Measurements from ENCODE around the gene MAP1B. TPM values are rescaled to one million over a fixed set of nuclear protein-coding genes. Genes with fewer than 3 reads are reported as not detected.
"Not testable (repeated sequence)": the region's sequence is repeated elsewhere in the genome, so short reads cannot be mapped to it uniquely, and the experiment has no call there.

The MAP1B gene
- total and polyA plus RNA-seq, 12 donors: 13.1 to 154 (median 90.0) TPM

DNA sequence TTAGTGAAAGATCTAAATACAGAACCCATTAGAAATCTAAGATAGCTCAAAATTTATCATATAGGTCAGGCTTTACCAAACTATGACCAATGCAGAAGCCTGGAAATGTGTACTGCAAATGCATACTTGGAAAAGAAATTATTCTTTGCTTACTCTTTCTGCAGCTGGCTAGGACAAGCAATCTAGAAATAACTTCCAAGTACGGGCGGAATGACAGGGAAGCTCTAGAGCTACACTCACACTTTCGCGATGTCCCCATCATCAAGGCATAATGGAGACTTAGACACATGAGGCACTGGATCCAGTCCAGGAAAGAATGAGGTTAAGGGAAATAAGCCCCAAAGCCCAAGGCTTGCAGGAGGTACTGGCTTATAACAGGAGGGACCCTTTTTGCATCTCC, 22.4 kb upstream of the MAP1B start:
- DNase-seq (no peak), ATAC-seq (no peak)
- no peak overlapping the region for H3K27ac ChIP-seq
- TF ChIP-seq, protein P1, sequence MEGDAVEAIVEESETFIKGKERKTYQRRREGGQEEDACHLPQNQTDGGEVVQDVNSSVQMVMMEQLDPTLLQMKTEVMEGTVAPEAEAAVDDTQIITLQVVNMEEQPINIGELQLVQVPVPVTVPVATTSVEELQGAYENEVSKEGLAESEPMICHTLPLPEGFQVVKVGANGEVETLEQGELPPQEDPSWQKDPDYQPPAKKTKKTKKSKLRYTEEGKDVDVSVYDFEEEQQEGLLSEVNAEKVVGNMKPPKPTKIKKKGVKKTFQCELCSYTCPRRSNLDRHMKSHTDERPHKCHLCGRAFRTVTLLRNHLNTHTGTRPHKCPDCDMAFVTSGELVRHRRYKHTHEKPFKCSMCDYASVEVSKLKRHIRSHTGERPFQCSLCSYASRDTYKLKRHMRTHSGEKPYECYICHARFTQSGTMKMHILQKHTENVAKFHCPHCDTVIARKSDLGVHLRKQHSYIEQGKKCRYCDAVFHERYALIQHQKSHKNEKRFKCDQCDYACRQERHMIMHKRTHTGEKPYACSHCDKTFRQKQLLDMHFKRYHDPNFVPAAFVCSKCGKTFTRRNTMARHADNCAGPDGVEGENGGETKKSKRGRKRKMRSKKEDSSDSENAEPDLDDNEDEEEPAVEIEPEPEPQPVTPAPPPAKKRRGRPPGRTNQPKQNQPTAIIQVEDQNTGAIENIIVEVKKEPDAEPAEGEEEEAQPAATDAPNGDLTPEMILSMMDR (IDR thresholded peaks at IDR 0.05): no peak
- H3K4me3 ChIP-seq: no peak overlapping the region
- H3K36me3 ChIP-seq: no peaks in the 10 kb centered on the region
- 58 to 89% methylated on average over 4 of the region's 4 CpGs for WGBS, 2 donors
- peaks cover 0 to 11% (median 0%) of the 10 kb centered on the region in 7 donors for H3K27me3 ChIP-seq
- H3K9me3 ChIP-seq: no peaks in the 10 kb centered on the region
- intact Hi-C loops (cut with DNase I): no loop called here
- no peaks in the 10 kb centered on the region for H3K4me1 ChIP-seq

DNA sequence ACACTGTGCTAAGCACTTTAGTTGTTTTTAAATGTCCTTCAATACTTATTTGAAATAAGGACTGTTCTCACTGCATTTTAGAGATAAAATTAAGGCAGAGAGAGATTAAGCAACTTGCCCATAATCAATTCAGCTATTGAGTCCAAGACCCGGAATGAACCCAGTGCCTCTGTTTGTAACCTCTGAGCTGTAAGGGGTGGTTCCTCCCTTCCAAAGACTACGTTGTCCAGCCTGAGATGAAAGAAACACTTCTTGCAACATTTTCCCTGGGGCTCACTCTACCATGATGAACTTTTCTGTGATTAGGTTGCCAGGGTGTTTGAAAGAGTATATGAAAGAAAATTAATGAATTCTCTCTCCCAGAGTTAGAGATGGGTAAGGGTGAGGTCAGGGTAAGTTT, 22.0 kb upstream of the MAP1B start:
- Histone ChIP-seq H3K9me3 (no peaks in the 10 kb centered on the region), H3K36me3 (no peaks in the 10 kb centered on the region), H3K27me3 (peaks cover 0 to 10% (median 0%) of the 10 kb centered on the region in 7 donors), H3K4me1 (no peaks in the 10 kb centered on the region), H3K27ac (no peak overlapping the region), H3K4me3 (no peak overlapping the region)
- DNase-seq (no peak), ATAC-seq (no peak)
- intact Hi-C loops (cut with DNase I): no loop called here
- TF ChIP-seq, protein P1 (IDR thresholded peaks at IDR 0.05): no peak
- 63 to 73% methylated on average over 2 of the region's 2 CpGs for WGBS, 2 donors

DNA sequence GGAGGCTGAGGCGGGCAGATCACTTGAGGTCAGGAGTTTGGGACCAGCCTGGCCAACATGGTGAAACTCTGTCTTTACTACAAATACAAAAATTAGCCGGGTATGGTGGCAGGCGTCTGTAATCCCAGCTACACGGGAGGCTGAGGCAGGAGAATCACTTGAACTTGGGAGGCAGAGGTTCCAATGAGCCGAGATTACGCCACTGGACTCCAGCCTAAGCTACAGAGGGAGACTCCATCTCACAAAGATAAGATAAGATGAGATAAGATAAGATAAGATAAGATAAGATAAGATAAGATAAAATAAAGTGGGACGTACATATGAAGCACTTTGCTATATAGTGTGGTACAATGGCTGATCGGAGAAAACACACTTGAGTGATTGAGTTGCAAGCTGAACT, 17.6 kb upstream of the MAP1B start:
- WGBS, 2 donors: 83% methylated on average over 8 of the region's 8 CpGs
- DNase-seq: not testable (repeated sequence)

DNA sequence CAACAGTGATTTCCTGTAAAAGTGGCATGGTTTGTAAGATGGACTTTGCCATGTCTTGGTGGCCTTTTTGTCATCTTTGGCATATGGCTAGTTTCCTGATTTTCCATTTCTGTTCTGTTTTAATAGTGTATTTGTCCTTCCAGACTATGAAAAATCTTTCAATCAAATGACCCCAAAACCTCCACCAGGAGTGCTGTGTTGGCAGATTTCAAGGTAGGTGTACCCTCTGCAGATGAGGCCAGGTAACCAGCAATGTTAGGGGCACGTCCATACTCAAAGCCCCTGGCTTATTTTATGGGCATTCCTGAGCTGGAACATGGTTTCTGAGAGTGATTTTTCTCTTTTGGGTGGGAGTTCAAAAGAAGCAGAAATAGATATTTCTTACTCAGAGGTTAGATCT, 15.2 kb upstream of the MAP1B start:
- intact Hi-C loops (cut with DNase I): no loop called here
- ATAC-seq (no peak), DNase-seq (no peak)
- 79 to 91% methylated on average over 1 of the region's 1 CpG for WGBS, 2 donors
- H3K4me3 ChIP-seq: no peak overlapping the region
- no peaks in the 10 kb centered on the region for H3K36me3 ChIP-seq
- H3K9me3 ChIP-seq: no peaks in the 10 kb centered on the region
- no peak overlapping the region for H3K27ac ChIP-seq
- TF ChIP-seq, protein P1 (IDR thresholded peaks at IDR 0.05): no peak
- no peaks in the 10 kb centered on the region for H3K4me1 ChIP-seq
- no peaks in the 10 kb centered on the region for H3K27me3 ChIP-seq

More for the DNA sequence above, 17.6 kb upstream of the MAP1B start:
- H3K27ac ChIP-seq; ATAC-seq; H3K4me1 ChIP-seq; H3K36me3 ChIP-seq; intact Hi-C loops (cut with DNase I); H3K27me3 ChIP-seq; H3K4me3 ChIP-seq; H3K9me3 ChIP-seq: not testable (repeated sequence)

DNA sequence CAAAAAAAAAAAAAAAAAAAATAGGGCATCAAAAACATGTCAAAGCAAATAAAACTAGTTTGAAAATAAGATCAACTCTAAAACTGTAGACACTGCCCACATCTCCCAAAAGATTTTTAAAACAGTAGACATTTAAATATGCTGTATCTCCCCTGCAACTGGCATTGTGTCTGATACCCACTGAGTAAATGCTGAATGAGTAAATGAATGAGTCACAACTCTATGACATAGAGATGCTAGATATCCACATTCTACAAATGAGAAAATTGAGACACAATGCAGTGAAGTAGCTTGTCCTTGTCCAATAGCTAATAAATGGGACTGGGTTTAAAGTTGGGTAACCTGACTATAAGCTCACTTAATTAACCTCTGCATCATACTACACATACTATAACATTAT, 14.1 kb upstream of the MAP1B start:
- H3K27me3 ChIP-seq: no peaks in the 10 kb centered on the region
- intact Hi-C loops (cut with DNase I): no loop called here
- no peak overlapping the region for H3K27ac ChIP-seq
- no peaks in the 10 kb centered on the region for H3K36me3 ChIP-seq
- TF ChIP-seq, protein P1 (IDR thresholded peaks at IDR 0.05): no peak
- DNase-seq: no peak
- no peak overlapping the region for H3K4me3 ChIP-seq
- no peaks in the 10 kb centered on the region for H3K9me3 ChIP-seq
- ATAC-seq: no peak
- H3K4me1 ChIP-seq: no peaks in the 10 kb centered on the region
